SK-N-MC (cell line): ENCODE measurements around the gene MYBPH.

Experiments
- DNase-seq: peaks from one replicate; pipeline ENCODE4 v3.0.0-alpha.2; 2011; ENCODE audit warnings: low read depth, low spot score
- H3K27ac ChIP-seq: fragments of 200-600 bp; sonication (generic); 2 replicates; pipeline ENCODE4 v1.5.1; 2016; ENCODE audit warnings: mixed run types
- H3K36me3 ChIP-seq: fragments of 200-600 bp; sonication (generic); 2 replicates; pipeline ENCODE4 v1.6.1; 2017; ENCODE audit warnings: antibody characterized with exemption, low read length, mixed read lengths; ENCODE audit not compliant: insufficient read depth
- H3K4me3 ChIP-seq: fragments of 200-600 bp; sonication (generic); 2 replicates; pipeline ENCODE4 v1.5.1; 2016
- H3K9ac ChIP-seq: fragments of 200-600 bp; sonication (generic); 2 replicates; pipeline ENCODE4 v1.8.0; 2017; ENCODE audit warnings: mixed run types, mixed read lengths; ENCODE audit not compliant: insufficient read length
- H3K9me3 ChIP-seq: fragments of 200-600 bp; sonication (generic); 2 replicates; pipeline ENCODE4 v1.6.1; 2017; ENCODE audit warnings: low read depth, mild to moderate bottlenecking, antibody characterized with exemption, low read length, moderate library complexity, mixed read lengths
- EZH2 ChIP-seq: fragments of 200-600 bp; sonication (generic); IDR thresholded peaks from one replicate; pipeline ENCODE4 v1.6.1; 2017; ENCODE audit warnings: antibody characterized with exemption
- FOXP2 ChIP-seq: optimal IDR thresholded peaks from 2 replicates; pipeline ENCODE3; 2011; ENCODE audit warnings: mild to moderate bottlenecking, moderate library complexity; ENCODE audit not compliant: insufficient read depth; ENCODE audit errors: extremely low read length, control extremely low read depth
- POLR2AphosphoS5 ChIP-seq: IDR thresholded peaks from 2 replicates; pipeline ENCODE4 v1.6.1; 2012; ENCODE audit warnings: mild to moderate bottlenecking, low read depth, low read length, borderline replicate concordance

MYBPH gene

DNA sequence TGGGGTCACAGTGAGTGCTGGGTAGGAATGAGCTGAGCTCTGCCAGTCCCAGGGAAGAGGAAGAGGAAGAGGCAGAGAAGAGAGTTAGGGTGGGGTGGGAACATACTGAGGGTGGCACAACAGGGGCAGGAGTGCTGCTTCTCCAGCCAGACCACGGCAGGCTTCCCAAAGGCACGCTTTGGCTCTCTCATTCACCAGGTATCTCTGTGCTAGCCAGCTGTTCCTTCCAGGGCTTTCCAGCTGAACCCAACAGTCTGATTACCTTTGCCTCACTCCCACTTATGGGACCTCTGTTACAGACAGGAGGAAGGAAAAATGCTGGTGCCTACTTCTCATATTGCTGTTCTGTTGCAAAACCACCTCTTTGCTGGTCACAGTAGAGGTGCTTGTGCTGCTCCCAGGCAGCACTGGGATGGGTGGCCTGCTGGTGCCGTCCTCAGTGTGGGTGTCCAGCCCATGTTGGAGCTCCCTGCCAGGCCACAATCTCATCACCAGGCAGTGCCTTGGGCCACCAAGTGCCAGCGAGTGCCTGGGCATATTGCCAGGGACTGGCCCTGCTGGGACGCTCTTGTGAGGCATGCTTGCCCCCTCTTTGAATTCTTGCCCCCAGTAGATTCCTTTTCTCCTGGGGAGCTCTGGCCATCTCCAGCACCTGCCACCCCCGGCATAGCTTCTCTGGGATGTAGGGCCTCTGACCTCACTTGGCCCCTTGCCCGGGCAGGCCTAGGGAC is 46.0 kb downstream of the MYBPH start:
- no peak for TF ChIP-seq POLR2AphosphoS5
- no peak for TF ChIP-seq EZH2
- no peak for TF ChIP-seq FOXP2
- DNase-seq = no peak
- Histone ChIP-seq H3K27ac (no peak overlapping the region), H3K36me3 (no peaks in the 10 kb centered on the region), H3K4me3 (no peak overlapping the region), H3K9me3 (no peaks in the 10 kb centered on the region), H3K9ac (no peak overlapping the region)

GRCh38 chr1:203128716-203129500 is 46.7 kb downstream of the MYBPH start:
- no peak overlapping the region for H3K4me3 ChIP-seq
- TF ChIP-seq EZH2 (no peak), POLR2AphosphoS5 (no peak), FOXP2 (no peak)
- H3K36me3 ChIP-seq = no peaks in the 10 kb centered on the region
- no peaks in the 10 kb centered on the region for H3K9me3 ChIP-seq
- no peak overlapping the region for H3K27ac ChIP-seq
- H3K9ac ChIP-seq = no peak overlapping the region
- no peak for DNase-seq

DNA sequence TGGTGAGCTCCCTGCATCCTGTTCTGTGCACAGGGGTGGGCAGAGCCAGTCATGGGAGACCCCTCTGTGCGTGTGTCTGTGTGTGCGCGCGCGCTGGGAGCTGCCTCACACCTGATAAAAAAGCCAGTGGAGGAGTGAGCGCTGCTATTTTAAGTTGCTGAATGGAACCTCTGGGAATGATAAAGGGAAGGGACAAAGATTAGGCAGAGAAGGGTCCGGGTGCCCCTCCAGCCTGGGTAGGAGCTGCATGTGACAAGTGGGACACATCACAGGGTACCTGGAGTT is 47.3 kb downstream of the MYBPH start:
- no peak overlapping the region for H3K27ac ChIP-seq

GRCh38 chr1:203127666-203128430 is 47.8 kb downstream of the MYBPH start, which contains the start of gene ADORA1:
TSS of gene ADORA1 (plus strand) at chr1:203127726. CDS start at chr1:203128842, 1,116 bp downstream.
- DNase-seq = no peak
- H3K9ac ChIP-seq = no peak within 1 kb of the TSS

More for the DNA sequence above, 47.3 kb downstream of the MYBPH start:
- DNase-seq = no peak
- H3K9me3 ChIP-seq = no peaks in the 10 kb centered on the region
- TF ChIP-seq POLR2AphosphoS5 (no peak), EZH2 (no peak), FOXP2 (no peak)
- no peak overlapping the region for H3K9ac ChIP-seq
- no peaks in the 10 kb centered on the region for H3K36me3 ChIP-seq
- no peak overlapping the region for H3K4me3 ChIP-seq

GRCh38 chr1:203126866-203127665 is 48.6 kb downstream of the MYBPH start:
- no peaks in the 10 kb centered on the region for H3K9me3 ChIP-seq
- TF ChIP-seq POLR2AphosphoS5 (no peak), FOXP2 (no peak), EZH2 (no peak)
- no peak overlapping the region for H3K4me3 ChIP-seq
- H3K27ac ChIP-seq = no peak overlapping the region
- H3K9ac ChIP-seq = no peak overlapping the region
- no peak for DNase-seq
- H3K36me3 ChIP-seq = no peaks in the 10 kb centered on the region

More at GRCh38 chr1:203127666-203128430, 47.8 kb downstream of the MYBPH start, which contains the start of gene ADORA1:
- Histone ChIP-seq H3K36me3 (no peaks in the 10 kb centered on the region), H3K27ac (no peak within 1 kb of the TSS), H3K9me3 (no peaks in the 10 kb centered on the region), H3K4me3 (no peak within 1 kb of the TSS)
- no peak for TF ChIP-seq EZH2
- no peak for TF ChIP-seq FOXP2
- TF ChIP-seq POLR2AphosphoS5 = no peak

DNA sequence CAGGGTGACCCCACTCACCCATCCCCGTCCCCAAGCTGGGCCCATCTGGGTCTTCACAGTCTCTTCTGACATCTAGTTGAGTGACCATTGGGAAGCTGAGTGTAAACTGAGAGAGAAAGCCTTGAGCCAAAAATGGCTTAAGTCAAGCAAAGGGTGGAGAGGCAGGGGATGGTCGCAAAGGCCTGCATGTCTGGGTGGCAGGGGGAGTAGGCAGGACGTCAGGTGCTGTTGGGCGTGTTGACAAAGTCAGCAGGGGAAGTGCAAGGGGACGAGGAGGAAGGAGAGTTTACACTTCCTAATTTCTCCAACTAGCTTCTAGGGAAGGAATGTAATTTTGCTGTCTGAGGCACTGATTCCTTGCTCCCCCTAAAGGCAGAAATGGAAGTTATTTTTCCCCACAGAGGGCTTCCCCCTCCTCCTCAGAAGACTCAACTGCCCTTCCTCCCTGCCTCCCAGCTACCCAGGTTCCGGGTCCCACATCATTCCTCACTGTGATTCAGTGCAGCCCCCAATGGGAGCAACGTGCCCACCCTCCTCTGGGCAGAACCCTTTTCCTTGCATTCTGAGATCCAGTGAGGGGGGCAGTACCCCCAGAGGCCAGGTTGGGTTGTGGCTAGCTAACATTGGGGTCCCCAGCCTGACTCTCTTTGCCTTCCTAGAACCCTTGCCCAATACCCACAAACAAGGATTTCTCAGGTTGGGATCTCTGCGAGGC is 49.3 kb downstream of the MYBPH start:
- H3K36me3 ChIP-seq = no peaks in the 10 kb centered on the region

More for the DNA sequence above, 49.3 kb downstream of the MYBPH start:
- no peak overlapping the region for H3K4me3 ChIP-seq
- DNase-seq = no peak
- H3K9ac ChIP-seq = no peak overlapping the region
- H3K27ac ChIP-seq = no peak overlapping the region
- TF ChIP-seq POLR2AphosphoS5 (no peak), EZH2 (no peak), FOXP2 (no peak)
- H3K9me3 ChIP-seq = no peaks in the 10 kb centered on the region
